Thyroid gland (tissue), 4 donors: Measurements from ENCODE around the gene CEP170B.

Source experiments
- POLR2A ChIP-seq, 2 donors: fragments of 450-650 bp; IDR thresholded peaks; one replicate each; pipeline ENCODE4 v1.6.1; 2017; ENCODE audit warnings: antibody characterized with exemption in 2 of 2, mild to moderate bottlenecking in 2 of 2, moderate library complexity in 1 of 2
- TF ChIP-seq, protein P1 (sequence below), 6 experiments: fragments of 200-600 bp in 3 of 6; fragments of 450-650 bp in 3 of 6; sonication (generic) in 3 of 6; IDR thresholded peaks; one replicate each; pipeline ENCODE4 v1.5.1; 2016 to 2019; ENCODE audit warnings: antibody characterized with exemption in 6 of 6, mild to moderate bottlenecking in 2 of 6, inconsistent platforms in 1 of 6, moderate library complexity in 1 of 6

DNA sequence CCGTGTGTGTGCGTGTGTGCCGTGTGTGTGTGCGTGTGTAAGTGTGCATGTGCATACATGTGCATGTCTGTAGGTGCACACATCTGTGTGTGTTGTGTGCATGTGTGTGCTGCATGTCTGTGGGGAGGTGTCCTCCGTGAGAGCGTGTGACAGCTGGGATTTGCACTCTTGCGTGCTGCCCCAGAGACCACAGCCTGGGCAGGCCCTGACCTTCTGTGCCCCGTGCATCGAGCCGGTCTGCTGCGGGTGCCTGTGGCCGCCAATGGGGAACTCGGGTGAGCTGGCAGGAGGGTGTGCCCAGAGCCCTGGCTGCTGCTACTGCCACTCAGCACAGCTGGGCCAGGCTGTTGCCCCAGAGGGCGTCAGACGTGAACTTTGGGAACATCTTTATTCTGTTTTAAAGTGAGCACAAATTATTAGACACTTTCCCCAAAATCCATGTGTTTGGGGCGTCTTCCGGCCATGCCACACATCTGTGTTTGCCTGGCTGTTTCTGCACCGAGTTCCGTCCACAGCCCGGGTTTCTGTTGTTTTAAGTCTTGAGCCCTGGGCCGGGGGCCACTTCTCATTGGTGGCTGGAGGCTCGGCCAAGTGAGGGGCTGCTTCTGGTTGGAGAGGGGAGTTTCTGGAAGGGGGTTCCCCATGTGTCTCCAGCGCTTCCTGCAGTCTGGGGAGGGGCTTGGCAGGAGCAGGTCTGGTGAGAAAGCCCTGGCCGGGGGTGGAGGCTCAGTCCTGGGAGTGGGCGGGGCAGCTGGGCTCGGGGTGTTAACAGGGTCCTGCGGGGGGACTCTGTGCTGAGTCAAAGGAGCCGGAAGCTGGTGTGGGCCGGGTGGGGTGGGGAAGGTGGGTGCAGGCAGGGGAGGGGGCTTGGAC is 7.6 kb downstream of the CEP170B start:
- no peak for TF ChIP-seq POLR2A (IDR thresholded peaks at IDR 0.05)
- TF ChIP-seq, protein P1, sequence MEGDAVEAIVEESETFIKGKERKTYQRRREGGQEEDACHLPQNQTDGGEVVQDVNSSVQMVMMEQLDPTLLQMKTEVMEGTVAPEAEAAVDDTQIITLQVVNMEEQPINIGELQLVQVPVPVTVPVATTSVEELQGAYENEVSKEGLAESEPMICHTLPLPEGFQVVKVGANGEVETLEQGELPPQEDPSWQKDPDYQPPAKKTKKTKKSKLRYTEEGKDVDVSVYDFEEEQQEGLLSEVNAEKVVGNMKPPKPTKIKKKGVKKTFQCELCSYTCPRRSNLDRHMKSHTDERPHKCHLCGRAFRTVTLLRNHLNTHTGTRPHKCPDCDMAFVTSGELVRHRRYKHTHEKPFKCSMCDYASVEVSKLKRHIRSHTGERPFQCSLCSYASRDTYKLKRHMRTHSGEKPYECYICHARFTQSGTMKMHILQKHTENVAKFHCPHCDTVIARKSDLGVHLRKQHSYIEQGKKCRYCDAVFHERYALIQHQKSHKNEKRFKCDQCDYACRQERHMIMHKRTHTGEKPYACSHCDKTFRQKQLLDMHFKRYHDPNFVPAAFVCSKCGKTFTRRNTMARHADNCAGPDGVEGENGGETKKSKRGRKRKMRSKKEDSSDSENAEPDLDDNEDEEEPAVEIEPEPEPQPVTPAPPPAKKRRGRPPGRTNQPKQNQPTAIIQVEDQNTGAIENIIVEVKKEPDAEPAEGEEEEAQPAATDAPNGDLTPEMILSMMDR (IDR thresholded peaks at IDR 0.05) = no peak
